IMR-90 (cell line): ENCODE data around the gene ISCA2. TPM values are rescaled to one million over a fixed set of nuclear protein-coding genes. Genes with fewer than 3 reads are reported as not detected.

Experiments
- ATAC-seq: fragments of 200-7000 bp; cut with Tn5 transposase; 2 replicates; pipeline ENCODE4 v1.9.1; 2020; ENCODE audit warnings: low read depth, mild to moderate bottlenecking, moderate library complexity
- BruUV-seq: library from RNA; stranded (reverse); fragments of 400-500 nt; replicated peaks from 2 replicates; lab custom pipeline; 2021; lab: Mats Ljungman, UMichigan
- CTCF ChIA-PET: fragments of 300-600 bp; formaldehyde crosslinking; extraction: SDS; loops from one replicate; lab custom pipeline; 2021; ENCODE audit warnings: antibody characterized with exemption; lab: Yijun Ruan, JAX
- POLR2A ChIA-PET: fragments of 300-600 bp; sonication (Branson Sonifier 250); formaldehyde crosslinking; loops from one replicate; lab custom pipeline; 2022; ENCODE audit warnings: antibody characterized with exemption; ENCODE audit not compliant: unreplicated experiment; lab: Charles Lee
- DNase-seq: peaks from one replicate; pipeline ENCODE4 v3.0.0; 2013
- H2AFZ ChIP-seq: replicated peaks from 2 replicates; pipeline ENCODE3; 2013; ENCODE audit warnings: low read length, mild to moderate bottlenecking; ENCODE audit not compliant: poor library complexity
- H2AK5ac ChIP-seq: 2 replicates; pipeline ENCODE4 v1.6.1; 2013; ENCODE audit warnings: low read depth, low read length, inconsistent platforms
- H2AK9ac ChIP-seq: replicated peaks from 2 replicates; pipeline ENCODE3; 2013; ENCODE audit warnings: mild to moderate bottlenecking, low read depth, low read length, moderate library complexity; ENCODE audit not compliant: poor library complexity
- H2BK120ac ChIP-seq: 2 replicates; pipeline ENCODE4 v1.6.1; 2013; ENCODE audit warnings: low read depth, low read length, inconsistent platforms
- H2BK15ac ChIP-seq: 3 replicates; pipeline ENCODE4 v1.6.1; 2013; ENCODE audit warnings: low read depth, low read length, inconsistent platforms
- H2BK20ac ChIP-seq: 2 replicates; pipeline ENCODE4 v1.6.1; 2013; ENCODE audit warnings: low read depth, mild to moderate bottlenecking, inconsistent platforms, low read length, moderate library complexity
- H2BK5ac ChIP-seq: 2 replicates; pipeline ENCODE4 v1.6.1; 2013; ENCODE audit warnings: mild to moderate bottlenecking, low read depth, low read length, inconsistent platforms; ENCODE audit not compliant: poor library complexity, severe bottlenecking
- H3K14ac ChIP-seq: replicated peaks from 2 replicates; pipeline ENCODE4 v1.6.1; 2013; ENCODE audit warnings: low read depth, low read length, inconsistent platforms
- H3K18ac ChIP-seq: 2 replicates; pipeline ENCODE4 v1.6.1; 2013; ENCODE audit warnings: low read depth, low read length, control low read depth
- H3K23ac ChIP-seq: 2 replicates; pipeline ENCODE4 v1.6.1; 2013; ENCODE audit warnings: low read depth, low read length, inconsistent platforms
- H3K27ac ChIP-seq: 2 replicates; pipeline ENCODE4 v1.5.1; 2013; ENCODE audit warnings: mild to moderate bottlenecking, control low read depth, low read length; ENCODE audit not compliant: insufficient read depth
- H3K27me3 ChIP-seq: 2 replicates; pipeline ENCODE4 v1.6.1; 2013; ENCODE audit warnings: low read length; ENCODE audit not compliant: control insufficient read depth, insufficient read depth
- H3K36me3 ChIP-seq: 2 replicates; pipeline ENCODE4 v1.6.1; 2013; ENCODE audit warnings: low read length, mixed read lengths; ENCODE audit not compliant: control insufficient read depth, insufficient read depth
- H3K4ac ChIP-seq: 2 replicates; pipeline ENCODE4 v1.6.1; 2013; ENCODE audit warnings: low read depth, low read length, inconsistent platforms
- H3K4me1 ChIP-seq: 2 replicates; pipeline ENCODE4 v1.6.1; 2013; ENCODE audit warnings: low read length, mixed read lengths; ENCODE audit not compliant: control insufficient read depth, insufficient read depth
- H3K4me2 ChIP-seq: 2 replicates; pipeline ENCODE4 v1.6.1; 2013; ENCODE audit warnings: low read depth, mild to moderate bottlenecking, control low read depth, low read length, moderate library complexity
- H3K4me3 ChIP-seq: 2 replicates; pipeline ENCODE4 v1.5.1; 2013; ENCODE audit warnings: low read depth, mild to moderate bottlenecking, control low read depth, low read length, moderate library complexity; ENCODE audit not compliant: insufficient read depth
- H3K56ac ChIP-seq: 2 replicates; pipeline ENCODE4 v1.6.1; 2013; ENCODE audit warnings: low read length, inconsistent platforms; ENCODE audit not compliant: insufficient read depth; ENCODE audit errors: extremely low read depth
- H3K79me1 ChIP-seq, 2 experiments: 2 replicates each; pipeline ENCODE4 v1.6.1; 2013; ENCODE audit warnings: low read length in 2 of 2, inconsistent platforms in 1 of 2, low read depth in 1 of 2
- H3K9ac ChIP-seq: 2 replicates; pipeline ENCODE4 v1.6.1; 2013; ENCODE audit warnings: low read depth, low read length, control low read depth
- H3K9me1 ChIP-seq: 2 replicates; pipeline ENCODE4 v1.6.1; 2013; ENCODE audit warnings: low read length, inconsistent platforms; ENCODE audit not compliant: insufficient read depth
- H3K9me3 ChIP-seq: 2 replicates; pipeline ENCODE4 v1.6.1; 2013; ENCODE audit warnings: low read length; ENCODE audit not compliant: control insufficient read depth, insufficient read depth
- H4K20me1 ChIP-seq: 2 replicates; pipeline ENCODE4 v1.6.1; 2013; ENCODE audit warnings: low read length, inconsistent platforms; ENCODE audit not compliant: insufficient read depth
- H4K5ac ChIP-seq: 2 replicates; pipeline ENCODE4 v1.6.1; 2013; ENCODE audit warnings: mild to moderate bottlenecking, low read depth, low read length, control low read depth
- H4K8ac ChIP-seq, 2 experiments: 2 replicates each; pipeline ENCODE4 v1.6.1; 2013; ENCODE audit warnings: low read depth in 2 of 2, low read length in 2 of 2, control low read depth in 1 of 2, inconsistent platforms in 1 of 2
- H4K91ac ChIP-seq: 2 replicates; pipeline ENCODE4 v1.6.1; 2013; ENCODE audit warnings: low read depth, low read length, inconsistent platforms; ENCODE audit not compliant: insufficient read depth
- RFX5 ChIP-seq: IDR thresholded peaks from 2 replicates; pipeline ENCODE4 v1.8.0; 2012; ENCODE audit warnings: low read depth, mild to moderate bottlenecking, low read length, moderate library complexity
- WGBS, 2 experiments: methylation state at CpG; one replicate each; pipeline versions ENCODE4 v1.1.5 to v1.1.7; 2013; ENCODE audit warnings: missing lambda C conversion rate in 2 of 2; ENCODE audit not compliant: insufficient read length in 1 of 2; ENCODE audit errors: extremely low coverage in 2 of 2; 5-methylcytosine and 5-hydroxymethylcytosine counted together
- dilution Hi-C: fragments of 300-500 bp; cut with HindIII; formaldehyde crosslinking; loops from one replicate; pipeline ENCODE4 v1.14.3; 2018; ENCODE audit warnings: low sequenced_read_pairs; ENCODE audit not compliant: unreplicated experiment
- in situ Hi-C: fragments of 300-500 bp; cut with MboI; formaldehyde crosslinking; loops from 3 replicates; pipeline ENCODE4 v1.14.3; 2019; ENCODE audit warnings: low sequenced_read_pairs, inconsistent platforms, mixed read lengths
- intact Hi-C: fragments of 100-400 bp; cut with micrococcal nuclease; formaldehyde crosslinking; loops from 2 replicates; pipeline ENCODE4 v1.10.0; 2022
- polyA plus RNA-seq, 3 experiments: library from polyadenylated mRNA; depleted of rRNA; stranded (reverse); fragments of >200 nt; gene quantifications; 2 replicates each; pipeline ENCODE4 v1.2.3, GENCODE V29; 2012; ENCODE audit warnings: low replicate concordance in 1 of 3
- total RNA-seq: library from RNA; depleted of rRNA; stranded (reverse); fragments of >200 nt; gene quantifications from 2 replicates; pipeline ENCODE4 v1.2.3, GENCODE V29; 2012

ISCA2 gene
- total and polyA plus RNA-seq, 2 of the 4 experiments (the other 2 are of a cell fraction): 5.4 to 25.7 TPM

- no peak overlapping the region for H3K23ac ChIP-seq
- no peak overlapping the region for H3K27ac ChIP-seq
- H2AK5ac ChIP-seq: no peak overlapping the region
- no peak overlapping the region for H2BK15ac ChIP-seq
- 97% methylated on average over 5 of the region's 14 CpGs; no CpG with 5 or more reads in 1 of the 2 experiments for WGBS, 2 experiments
- in situ Hi-C loops: no loop called here
- H3K4me1 ChIP-seq: peaks cover 17% of the 10 kb centered on the region
- H3K36me3 ChIP-seq: no peaks in the 10 kb centered on the region; the same call in 1 of the 2 replicates
- dilution Hi-C loops: no loop called here
- ATAC-seq (no peak), DNase-seq (no peak)
- peaks cover 0 to 4% of the 10 kb centered on the region in 2 experiments; a peak in 1 of 4 replicates for H3K79me1 ChIP-seq
- H2AFZ ChIP-seq: no peak overlapping the region
- no peak overlapping the region for H4K5ac ChIP-seq
- H3K14ac ChIP-seq: no peak overlapping the region
- intact Hi-C loops: no loop called here
- H2BK20ac ChIP-seq: no peak overlapping the region
- no peak for TF ChIP-seq RFX5
- ChIA-PET CTCF (no interaction called here), POLR2A (no interaction called here)
- no peaks in the 10 kb centered on the region for H4K20me1 ChIP-seq
- no peak overlapping the region for H3K4ac ChIP-seq
- H3K9ac ChIP-seq: no peak overlapping the region
- H3K9me3 ChIP-seq: no peaks in the 10 kb centered on the region
- H4K8ac ChIP-seq: no peak overlapping the region
- no peak overlapping the region for H3K4me3 ChIP-seq
- H3K27me3 ChIP-seq: no peaks in the 10 kb centered on the region
- no peak overlapping the region for H3K18ac ChIP-seq
- H3K4me2 ChIP-seq: no peak overlapping the region
- H3K9me1 ChIP-seq: peaks cover 19% of the 10 kb centered on the region
- no peak overlapping the region for H2BK120ac ChIP-seq
- no peak overlapping the region for H2AK9ac ChIP-seq
- no peak overlapping the region for H2BK5ac ChIP-seq
- H4K91ac ChIP-seq: no peak overlapping the region
- BruUV-seq: no TSS peak
- no peak overlapping the region for H3K56ac ChIP-seq
These were observed 34.8 kb downstream of the ISCA2 start for GRCh38 chr14:74528406-74528805.
